Memory B cell (primary cell): Measurements from ENCODE around the gene CELF4.

Source experiments
- ATAC-seq: fragments of 150-1000 bp; cut with Tn5 transposase; 2 replicates; pipeline ENCODE4 v1.10.0; 2021; ENCODE audit warnings: low read depth, mild to moderate bottlenecking, moderate library complexity
- DNase-seq, 2 donors: peaks; one replicate each; pipeline ENCODE4 v3.0.0; 2022; ENCODE audit warnings: low spot score in 2 of 2
- H3K27ac Mint-ChIP-seq: one replicate; pipeline ENCODE4 v1.8.0; 2022; ENCODE audit warnings: mild to moderate bottlenecking, moderate library complexity, mixed read lengths
- H3K27me3 Mint-ChIP-seq: one replicate; pipeline ENCODE4 v1.8.0; 2022; ENCODE audit warnings: mixed read lengths
- H3K36me3 Mint-ChIP-seq: one replicate; pipeline ENCODE4 v1.8.0; 2022; ENCODE audit warnings: mild to moderate bottlenecking, mixed read lengths
- H3K4me1 Mint-ChIP-seq: one replicate; pipeline ENCODE4 v1.8.0; 2022; ENCODE audit warnings: mixed read lengths
- H3K4me3 Mint-ChIP-seq: one replicate; pipeline ENCODE4 v1.8.0; 2022; ENCODE audit warnings: mild to moderate bottlenecking, moderate library complexity, mixed read lengths
- H3K9me3 Mint-ChIP-seq: one replicate; pipeline ENCODE4 v1.8.0; 2022; ENCODE audit warnings: mixed read lengths

The CELF4 gene

DNA sequence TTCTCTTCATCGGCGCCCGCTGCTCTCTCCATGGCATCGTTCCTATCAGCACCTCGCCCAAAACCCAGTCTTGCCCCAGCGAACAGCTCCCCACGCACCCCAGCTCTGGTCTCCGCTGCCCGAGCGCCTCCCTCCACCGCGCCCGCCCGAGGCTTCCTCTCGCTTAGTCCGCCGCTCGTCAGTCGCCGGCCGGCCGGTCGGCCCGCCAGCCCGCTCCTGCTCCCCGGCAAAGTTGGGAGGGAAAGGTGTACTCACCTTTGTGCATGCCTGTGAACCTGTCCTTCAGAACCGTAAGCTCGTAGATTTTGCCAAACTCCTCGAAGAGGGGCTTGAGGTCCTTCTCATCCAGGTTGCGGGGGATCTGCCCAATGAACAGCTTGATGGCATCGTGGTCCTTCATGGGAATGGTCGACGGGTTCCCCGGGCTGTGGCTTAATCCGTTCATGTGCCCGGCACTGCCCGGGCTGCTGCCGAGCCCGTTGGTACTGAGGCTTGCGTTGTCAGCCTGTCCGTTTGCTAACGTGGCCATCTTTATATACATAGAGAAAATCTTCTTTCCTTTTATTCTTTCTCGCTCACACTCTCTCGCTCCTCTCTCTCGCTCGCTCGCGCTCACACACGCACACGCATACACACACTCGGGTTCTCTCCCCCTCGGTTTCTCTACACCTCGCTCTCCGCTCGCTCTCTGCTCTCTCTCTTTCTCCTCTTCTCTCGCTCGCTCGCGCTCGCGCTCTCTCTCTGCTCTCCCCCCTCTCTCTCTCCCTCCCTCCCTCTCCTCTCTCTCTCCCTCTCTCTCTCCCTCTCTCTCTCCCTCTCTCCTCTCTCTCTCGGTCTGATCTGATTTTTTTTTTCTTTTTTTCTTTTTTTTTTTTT, at the start of gene CELF4:
CELF4 (minus strand) TSS at position 698 of the 876 bp plus-strand sequence.
- peaks cover 40% of the 10 kb centered on the region for H3K27me3 Mint-ChIP-seq

GRCh38 chr18:37613253-37613565, 47.6 kb upstream of the CELF4 start:
- no peaks in the 10 kb centered on the region for H3K36me3 Mint-ChIP-seq
- no peaks in the 10 kb centered on the region for H3K9me3 Mint-ChIP-seq
- no peaks in the 10 kb centered on the region for H3K27me3 Mint-ChIP-seq
- ATAC-seq = no peak
- no peak overlapping the region for H3K4me3 Mint-ChIP-seq
- no peaks in the 10 kb centered on the region for H3K4me1 Mint-ChIP-seq
- DNase-seq = no peak
- no peak overlapping the region for H3K27ac Mint-ChIP-seq

More for the DNA sequence above, at the start of gene CELF4:
- Mint-ChIP-seq H3K27ac (no peak within 1 kb of the TSS), H3K9me3 (no peaks in the 10 kb centered on the region), H3K36me3 (peaks cover 3% of the 10 kb centered on the region), H3K4me3 (peak within 1 kb of the TSS; percentile 50), H3K4me1 (peaks cover 9% of the 10 kb centered on the region)
- no peak for DNase-seq
- ATAC-seq = no peak

DNA sequence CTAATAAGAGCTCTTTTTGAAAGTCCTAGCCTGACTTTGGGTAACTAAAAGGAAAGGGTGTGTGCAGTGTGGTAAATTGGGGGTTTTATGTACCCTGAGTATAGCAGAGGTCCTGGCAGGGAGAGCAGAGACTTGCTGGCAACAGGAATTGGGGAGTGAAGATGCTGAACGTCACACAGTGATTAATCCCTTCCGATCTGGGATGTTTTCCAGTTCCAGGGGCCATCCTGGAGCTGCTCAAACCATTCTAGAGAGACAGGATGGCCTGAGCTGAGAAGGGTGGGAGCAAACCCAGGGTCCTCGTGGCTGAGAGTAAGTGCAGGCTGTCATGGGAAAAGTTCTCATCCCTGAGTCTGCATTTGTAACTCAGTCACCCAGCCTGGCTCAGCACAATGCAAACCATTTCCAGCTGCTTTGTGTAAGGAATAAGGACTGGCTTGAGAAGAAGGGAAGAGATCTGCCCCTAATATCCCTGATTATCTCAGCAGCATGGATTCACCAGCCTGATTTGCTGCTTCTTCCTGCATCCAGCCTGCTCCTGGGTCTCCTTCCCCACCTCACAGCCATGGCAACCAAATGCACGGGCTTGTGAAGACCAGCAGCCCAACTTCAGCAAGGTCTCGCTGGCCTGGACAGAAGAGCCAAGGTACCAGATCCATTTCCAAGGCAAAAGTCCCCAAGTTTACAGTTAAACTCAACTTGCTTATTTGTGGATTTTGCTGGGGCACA, 47.1 kb upstream of the CELF4 start:
- peaks cover 2% of the 10 kb centered on the region for H3K27me3 Mint-ChIP-seq
- H3K4me1 Mint-ChIP-seq = no peaks in the 10 kb centered on the region
- H3K36me3 Mint-ChIP-seq = no peaks in the 10 kb centered on the region
- no peak for DNase-seq
- H3K4me3 Mint-ChIP-seq = no peak overlapping the region
- H3K27ac Mint-ChIP-seq = no peak overlapping the region
- no peak for ATAC-seq
- H3K9me3 Mint-ChIP-seq = no peaks in the 10 kb centered on the region

GRCh38 chr18:37611614-37612279, 46.1 kb upstream of the CELF4 start:
- H3K27me3 Mint-ChIP-seq = peaks cover 2% of the 10 kb centered on the region
- H3K9me3 Mint-ChIP-seq = no peaks in the 10 kb centered on the region
- H3K4me1 Mint-ChIP-seq = no peaks in the 10 kb centered on the region
- H3K36me3 Mint-ChIP-seq = no peaks in the 10 kb centered on the region
- no peak overlapping the region for H3K4me3 Mint-ChIP-seq
- ATAC-seq (no peak), DNase-seq (no peak)
- H3K27ac Mint-ChIP-seq = no peak overlapping the region

GRCh38 chr18:37608876-37609275, 43.3 kb upstream of the CELF4 start:
- no peak for ATAC-seq
- Mint-ChIP-seq H3K9me3 (peaks cover under 1% of the 10 kb centered on the region), H3K27me3 (peaks cover 2% of the 10 kb centered on the region)

GRCh38 chr18:37607281-37607680, 41.7 kb upstream of the CELF4 start:
- H3K27ac Mint-ChIP-seq = no peak overlapping the region
- H3K9me3 Mint-ChIP-seq = peaks cover 2% of the 10 kb centered on the region
- DNase-seq = no peak
- peaks cover 2% of the 10 kb centered on the region for H3K27me3 Mint-ChIP-seq
- ATAC-seq = no peak
- no peaks in the 10 kb centered on the region for H3K36me3 Mint-ChIP-seq
- H3K4me3 Mint-ChIP-seq = no peak overlapping the region
- no peaks in the 10 kb centered on the region for H3K4me1 Mint-ChIP-seq

More at GRCh38 chr18:37608876-37609275, 43.3 kb upstream of the CELF4 start:
- no peak overlapping the region for H3K4me3 Mint-ChIP-seq
- H3K36me3 Mint-ChIP-seq = no peaks in the 10 kb centered on the region
- DNase-seq = no peak
- H3K27ac Mint-ChIP-seq = no peak overlapping the region
- H3K4me1 Mint-ChIP-seq = no peaks in the 10 kb centered on the region

GRCh38 chr18:37604032-37604431, 38.4 kb upstream of the CELF4 start:
- Mint-ChIP-seq H3K9me3 (peaks cover 5% of the 10 kb centered on the region), H3K27ac (no peak overlapping the region), H3K4me1 (no peaks in the 10 kb centered on the region), H3K4me3 (no peak overlapping the region), H3K36me3 (no peaks in the 10 kb centered on the region), H3K27me3 (peaks cover 2% of the 10 kb centered on the region)
- ATAC-seq (no peak), DNase-seq (no peak)

DNA sequence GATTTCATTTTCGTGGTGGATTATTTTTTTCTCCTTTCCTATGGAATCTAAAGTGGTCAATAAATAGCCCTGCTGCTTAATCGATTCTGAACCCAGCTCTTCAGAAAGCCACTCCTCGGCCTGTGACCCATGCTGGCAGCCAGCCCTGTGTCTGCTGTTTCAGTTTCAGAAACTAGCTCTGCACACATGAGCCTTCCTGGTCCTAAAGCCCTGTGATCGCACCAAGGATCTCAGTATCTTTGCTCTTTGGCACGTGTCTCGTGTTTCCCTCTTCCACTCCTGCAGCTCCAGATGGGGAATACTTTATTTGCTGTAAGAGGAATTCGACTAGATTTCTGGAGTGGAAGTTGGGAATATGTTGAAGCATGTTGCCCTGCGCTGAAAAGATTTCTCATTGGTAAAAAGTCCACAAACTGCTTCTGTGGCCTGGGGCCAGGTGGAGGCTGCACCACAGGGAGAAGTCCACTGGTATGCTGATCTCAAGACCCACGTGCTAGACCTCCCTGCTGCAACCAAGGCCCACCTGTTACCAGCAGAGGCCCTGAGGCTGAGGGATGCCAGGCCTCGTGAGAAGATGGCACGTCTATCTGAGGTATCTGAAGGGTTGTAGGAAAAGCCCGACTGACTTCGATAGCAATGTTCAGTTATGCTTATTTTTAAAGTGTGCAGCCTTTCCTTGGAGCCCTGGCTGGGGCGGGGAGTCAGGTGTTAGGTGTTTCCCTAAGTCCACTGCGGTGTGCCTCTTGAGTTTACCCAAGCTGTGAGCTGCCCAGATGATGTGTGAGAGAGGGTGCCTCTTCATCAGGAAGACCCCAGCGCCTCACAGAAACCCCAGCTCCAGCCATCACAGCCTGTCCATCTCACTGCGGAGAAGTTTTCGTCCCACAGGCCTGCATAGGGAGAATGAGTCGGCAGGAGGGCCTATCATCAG, 33.6 kb upstream of the CELF4 start:
- ATAC-seq = no peak
- no peak overlapping the region for H3K27ac Mint-ChIP-seq
- H3K27me3 Mint-ChIP-seq = no peaks in the 10 kb centered on the region
- H3K9me3 Mint-ChIP-seq = peaks cover 5% of the 10 kb centered on the region
- no peak overlapping the region for H3K4me3 Mint-ChIP-seq
- DNase-seq = no peak
- no peaks in the 10 kb centered on the region for H3K4me1 Mint-ChIP-seq
- no peaks in the 10 kb centered on the region for H3K36me3 Mint-ChIP-seq

- no peak for ATAC-seq
- DNase-seq = no peak
- Mint-ChIP-seq H3K27ac (no peak overlapping the region), H3K27me3 (no peaks in the 10 kb centered on the region), H3K36me3 (no peaks in the 10 kb centered on the region), H3K4me1 (no peaks in the 10 kb centered on the region), H3K4me3 (no peak overlapping the region), H3K9me3 (peaks cover 3% of the 10 kb centered on the region)
These were observed 32.8 kb upstream of the CELF4 start for GRCh38 chr18:37598396-37598795.

DNA sequence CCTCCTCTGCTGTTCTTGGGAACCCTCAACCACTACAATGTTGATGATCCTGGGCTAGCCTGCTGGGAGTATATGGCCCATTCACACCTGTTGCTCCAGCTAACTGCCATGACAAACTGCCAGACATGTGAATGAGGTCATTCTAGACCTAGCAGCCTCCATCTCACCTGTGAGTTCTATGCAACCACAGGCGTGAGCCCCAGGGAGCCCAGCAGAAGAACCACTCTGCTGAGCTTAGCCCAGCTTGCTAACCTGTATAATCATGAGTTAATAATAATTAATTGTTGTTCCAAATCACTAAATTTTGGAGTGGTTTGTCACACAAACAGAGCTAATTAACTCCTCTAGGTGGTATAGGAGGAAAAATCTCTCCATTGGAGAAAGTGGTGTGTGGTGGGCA, 24.7 kb upstream of the CELF4 start:
- Mint-ChIP-seq H3K27ac (no peak overlapping the region), H3K4me3 (no peak overlapping the region), H3K4me1 (no peaks in the 10 kb centered on the region), H3K9me3 (no peaks in the 10 kb centered on the region), H3K36me3 (no peaks in the 10 kb centered on the region), H3K27me3 (no peaks in the 10 kb centered on the region)
- ATAC-seq (no peak), DNase-seq (no peak)

- ATAC-seq = no peak
- Mint-ChIP-seq H3K36me3 (no peaks in the 10 kb centered on the region), H3K4me3 (no peak overlapping the region), H3K27me3 (no peaks in the 10 kb centered on the region), H3K9me3 (no peaks in the 10 kb centered on the region), H3K4me1 (no peaks in the 10 kb centered on the region), H3K27ac (no peak overlapping the region)
- DNase-seq = no peak
These were observed 22.7 kb upstream of the CELF4 start for GRCh38 chr18:37588289-37588688.

GRCh38 chr18:37586656-37587225, 21.1 kb upstream of the CELF4 start:
- no peaks in the 10 kb centered on the region for H3K4me1 Mint-ChIP-seq
- no peak overlapping the region for H3K4me3 Mint-ChIP-seq

GRCh38 chr18:37584952-37585695, 19.5 kb upstream of the CELF4 start:
- DNase-seq (no peak), ATAC-seq (no peak)
- Mint-ChIP-seq H3K27ac (no peak overlapping the region), H3K9me3 (peaks cover 4% of the 10 kb centered on the region), H3K36me3 (no peaks in the 10 kb centered on the region), H3K4me1 (no peaks in the 10 kb centered on the region), H3K4me3 (no peak overlapping the region), H3K27me3 (no peaks in the 10 kb centered on the region)

More at GRCh38 chr18:37586656-37587225, 21.1 kb upstream of the CELF4 start:
- no peaks in the 10 kb centered on the region for H3K27me3 Mint-ChIP-seq
- no peak overlapping the region for H3K27ac Mint-ChIP-seq
- no peaks in the 10 kb centered on the region for H3K36me3 Mint-ChIP-seq
- ATAC-seq (no peak), DNase-seq (no peak)
- H3K9me3 Mint-ChIP-seq = no peaks in the 10 kb centered on the region
